GM21381 (cell line): ENCODE data around the gene SLC49A4.

Source experiments
- ATAC-seq: cut with Tn5 transposase; IDR thresholded peaks from one replicate; pipeline ENCODE4 v1.9.1; 2021; ENCODE audit warnings: mild to moderate bottlenecking, moderate library complexity; ENCODE audit not compliant: unreplicated experiment

The SLC49A4 gene

GRCh38 chr3:122926811-122927210 lies 131.9 kb downstream of the SLC49A4 start:
- no peak for ATAC-seq

GRCh38 chr3:122927726-122928125 lies 132.9 kb downstream of the SLC49A4 start:
- ATAC-seq, result no peak

GRCh38 chr3:122928396-122929187 lies 133.7 kb downstream of the SLC49A4 start:
- ATAC-seq, result no peak

- no peak for ATAC-seq
Measured at GRCh38 chr3:122929188-122930062, 134.6 kb downstream of the SLC49A4 start.

- no peak for ATAC-seq
Measured at GRCh38 chr3:122930063-122930997, 135.5 kb downstream of the SLC49A4 start.
